ENCODE measurements around the gene TSKU. TPM values are rescaled to one million over a fixed set of nuclear protein-coding genes. Genes with fewer than 3 reads are reported as not detected.

Gene TSKU
- total RNA-seq, 1 experiment from 2014 or later, result 68.8 TPM

- no peaks in the 10 kb centered on the region for H3K27me3 ChIP-seq (ENCODE audit: control insufficient read depth, insufficient read depth, low read length)
- no peak for DNase-seq
- H3K36me3 ChIP-seq (replicated peaks; ENCODE audit: control insufficient read depth, insufficient read depth, low read length), result no peaks in the 10 kb centered on the region
- H3K4me3 ChIP-seq (ENCODE audit: insufficient read depth, low read depth, low read length), result no peak overlapping the region
Observed at GRCh38 chr11:76772100-76772782, 10.9 kb upstream of the TSKU start.

DNA sequence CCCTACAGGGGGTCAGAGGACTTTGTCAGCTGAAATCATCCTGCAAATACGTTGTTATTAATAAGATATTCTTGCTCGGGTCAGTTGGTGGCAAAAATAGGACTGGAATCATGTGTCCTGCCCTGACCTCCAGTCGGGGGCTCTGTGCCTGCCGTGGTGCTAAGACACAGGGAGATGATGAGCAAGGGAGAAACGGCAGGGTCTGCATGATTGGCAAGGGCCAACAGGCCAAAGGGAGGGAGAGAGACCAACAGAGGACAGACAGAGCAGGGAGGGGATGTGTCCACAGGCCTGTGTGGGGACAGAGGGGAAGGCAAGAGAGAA is 10.4 kb upstream of the TSKU start:
- Histone ChIP-seq H3K36me3 (replicated peaks; ENCODE audit: control insufficient read depth, insufficient read depth, low read length) (no peaks in the 10 kb centered on the region), H3K4me3 (ENCODE audit: insufficient read depth, low read depth, low read length) (no peak overlapping the region), H3K27me3 (ENCODE audit: control insufficient read depth, insufficient read depth, low read length) (no peaks in the 10 kb centered on the region)
- DNase-seq, result no peak

GRCh38 chr11:76773921-76774361 is 9.2 kb upstream of the TSKU start:
- Histone ChIP-seq H3K27me3 (ENCODE audit: control insufficient read depth, insufficient read depth, low read length) (no peaks in the 10 kb centered on the region), H3K4me3 (ENCODE audit: insufficient read depth, low read depth, low read length) (no peak overlapping the region), H3K36me3 (replicated peaks; ENCODE audit: control insufficient read depth, insufficient read depth, low read length) (no peaks in the 10 kb centered on the region)
- no peak for DNase-seq

DNA sequence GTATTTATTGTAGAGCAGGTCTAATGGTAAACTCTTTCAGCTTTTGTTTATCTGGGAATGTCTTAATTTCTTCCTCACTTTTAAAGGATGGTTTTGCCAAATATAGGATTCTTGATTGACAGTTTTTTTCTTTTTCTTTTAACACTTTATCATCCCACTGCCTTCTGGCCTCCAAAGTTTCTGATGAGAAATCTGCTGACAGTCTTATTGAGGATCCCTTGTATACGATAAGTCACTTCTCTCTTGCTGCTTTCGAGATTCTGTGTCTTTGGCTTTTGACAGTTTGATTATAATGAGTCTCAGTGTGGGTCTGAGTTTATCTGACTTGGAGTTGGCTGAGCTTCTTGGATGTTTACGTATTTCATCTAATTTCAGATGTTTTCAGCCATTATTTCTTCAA is 6.7 kb upstream of the TSKU start:
- H3K36me3 ChIP-seq (replicated peaks; ENCODE audit: control insufficient read depth, insufficient read depth, low read length), result no peaks in the 10 kb centered on the region; the same call in 1 of the 2 replicates
- H3K27me3 ChIP-seq (ENCODE audit: control insufficient read depth, insufficient read depth, low read length), result no peaks in the 10 kb centered on the region
- no peak for DNase-seq
- H3K4me3 ChIP-seq (ENCODE audit: insufficient read depth, low read depth, low read length), result no peak overlapping the region

- Histone ChIP-seq H3K27me3 (ENCODE audit: control insufficient read depth, insufficient read depth, low read length) (no peaks in the 10 kb centered on the region), H3K36me3 (replicated peaks; ENCODE audit: control insufficient read depth, insufficient read depth, low read length) (no peaks in the 10 kb centered on the region; the same call in 1 of the 2 replicates), H3K4me3 (ENCODE audit: insufficient read depth, low read depth, low read length) (no peak overlapping the region)
- no peak for DNase-seq
Observed at GRCh38 chr11:76777305-76777704, 5.9 kb upstream of the TSKU start.

DNA sequence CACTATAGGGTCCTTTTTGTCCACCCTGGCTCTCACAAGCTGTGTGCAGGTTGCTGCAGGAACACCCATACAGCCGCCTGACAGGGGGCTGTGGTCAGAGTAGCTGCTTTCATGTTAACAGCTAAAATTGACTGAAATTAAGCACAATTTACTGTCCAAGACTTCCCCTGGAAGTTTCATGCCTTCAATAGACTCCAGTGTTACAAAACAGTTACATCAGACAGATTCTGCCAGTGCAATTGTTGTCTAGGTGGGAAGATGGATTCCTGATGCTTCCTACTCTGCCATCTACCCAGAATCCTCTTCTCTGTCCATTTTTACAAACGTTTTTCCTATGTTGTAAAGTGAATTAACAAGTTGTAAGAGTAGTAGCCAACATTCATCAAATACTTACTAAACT is 5.3 kb upstream of the TSKU start:
- no peaks in the 10 kb centered on the region; the same call in 1 of the 2 replicates for H3K36me3 ChIP-seq (replicated peaks; ENCODE audit: control insufficient read depth, insufficient read depth, low read length)
- no peak for DNase-seq
- no peak overlapping the region for H3K4me3 ChIP-seq (ENCODE audit: insufficient read depth, low read depth, low read length)
- no peaks in the 10 kb centered on the region for H3K27me3 ChIP-seq (ENCODE audit: control insufficient read depth, insufficient read depth, low read length)

- Histone ChIP-seq H3K36me3 (replicated peaks; ENCODE audit: control insufficient read depth, insufficient read depth, low read length) (no peaks in the 10 kb centered on the region; the same call in 1 of the 2 replicates), H3K4me3 (ENCODE audit: insufficient read depth, low read depth, low read length) (no peak overlapping the region), H3K27me3 (ENCODE audit: control insufficient read depth, insufficient read depth, low read length) (no peaks in the 10 kb centered on the region)
- no peak for DNase-seq
Observed at GRCh38 chr11:76778874-76779273, 4.3 kb upstream of the TSKU start.

GRCh38 chr11:76781046-76781801 is 1.9 kb upstream of the TSKU start:
- H3K36me3 ChIP-seq (replicated peaks; ENCODE audit: control insufficient read depth, insufficient read depth, low read length), result no peaks in the 10 kb centered on the region; the same call in 1 of the 2 replicates
- no peaks in the 10 kb centered on the region for H3K27me3 ChIP-seq (ENCODE audit: control insufficient read depth, insufficient read depth, low read length)
- no peak overlapping the region for H3K4me3 ChIP-seq (ENCODE audit: insufficient read depth, low read depth, low read length)
- no peak for DNase-seq

DNA sequence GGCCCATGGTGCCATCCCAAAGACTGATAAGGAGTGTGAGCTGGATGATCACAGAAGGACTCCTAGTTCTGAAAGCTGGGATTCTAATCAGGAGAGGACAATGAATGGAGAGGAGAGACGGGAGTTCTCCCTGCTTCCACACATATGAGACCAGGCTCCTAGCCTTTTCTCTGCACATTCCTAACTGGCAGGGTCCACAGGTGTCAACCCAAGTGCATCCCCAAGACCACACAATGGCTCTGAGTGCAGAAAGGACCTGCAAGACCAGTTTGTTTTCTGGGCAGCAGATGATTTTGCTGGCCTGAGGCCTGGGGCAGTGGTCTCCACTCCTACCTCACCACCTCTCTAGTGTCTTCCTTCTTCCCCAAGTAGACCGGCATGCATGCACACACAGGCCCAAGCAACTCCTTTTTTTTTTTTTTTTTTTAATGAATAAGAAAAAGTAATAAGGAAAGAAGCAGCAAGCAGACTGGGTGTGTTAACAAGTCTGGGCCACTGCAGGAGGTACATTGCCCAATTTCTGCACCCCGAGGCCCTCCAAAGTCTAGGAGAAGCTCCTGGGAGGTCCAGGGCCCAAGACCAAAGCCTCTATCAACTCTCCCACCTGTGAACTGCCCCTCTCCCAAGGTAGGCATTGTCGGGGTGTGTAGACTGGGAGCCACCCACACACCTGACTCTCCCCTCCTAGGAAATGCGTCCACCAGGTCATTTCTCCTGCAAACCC is 1.2 kb upstream of the TSKU start:
- H3K36me3 ChIP-seq (replicated peaks; ENCODE audit: control insufficient read depth, insufficient read depth, low read length), result no peaks in the 10 kb centered on the region; the same call in 1 of the 2 replicates
- peak overlapping the region; percentile 62 for H3K4me3 ChIP-seq (ENCODE audit: insufficient read depth, low read depth, low read length)
- DNase-seq, result no peak
- H3K27me3 ChIP-seq (ENCODE audit: control insufficient read depth, insufficient read depth, low read length), result no peaks in the 10 kb centered on the region

- DNase-seq, result peak; percentile 97
- Histone ChIP-seq H3K27me3 (ENCODE audit: control insufficient read depth, insufficient read depth, low read length) (no peaks in the 10 kb centered on the region), H3K36me3 (replicated peaks; ENCODE audit: control insufficient read depth, insufficient read depth, low read length) (no peaks in the 10 kb centered on the region; the same call in 1 of the 2 replicates), H3K4me3 (ENCODE audit: insufficient read depth, low read depth, low read length) (peak overlapping the region; percentile 98)
Observed at GRCh38 chr11:76782531-76783293, 444 bp upstream of the TSKU start.

DNA sequence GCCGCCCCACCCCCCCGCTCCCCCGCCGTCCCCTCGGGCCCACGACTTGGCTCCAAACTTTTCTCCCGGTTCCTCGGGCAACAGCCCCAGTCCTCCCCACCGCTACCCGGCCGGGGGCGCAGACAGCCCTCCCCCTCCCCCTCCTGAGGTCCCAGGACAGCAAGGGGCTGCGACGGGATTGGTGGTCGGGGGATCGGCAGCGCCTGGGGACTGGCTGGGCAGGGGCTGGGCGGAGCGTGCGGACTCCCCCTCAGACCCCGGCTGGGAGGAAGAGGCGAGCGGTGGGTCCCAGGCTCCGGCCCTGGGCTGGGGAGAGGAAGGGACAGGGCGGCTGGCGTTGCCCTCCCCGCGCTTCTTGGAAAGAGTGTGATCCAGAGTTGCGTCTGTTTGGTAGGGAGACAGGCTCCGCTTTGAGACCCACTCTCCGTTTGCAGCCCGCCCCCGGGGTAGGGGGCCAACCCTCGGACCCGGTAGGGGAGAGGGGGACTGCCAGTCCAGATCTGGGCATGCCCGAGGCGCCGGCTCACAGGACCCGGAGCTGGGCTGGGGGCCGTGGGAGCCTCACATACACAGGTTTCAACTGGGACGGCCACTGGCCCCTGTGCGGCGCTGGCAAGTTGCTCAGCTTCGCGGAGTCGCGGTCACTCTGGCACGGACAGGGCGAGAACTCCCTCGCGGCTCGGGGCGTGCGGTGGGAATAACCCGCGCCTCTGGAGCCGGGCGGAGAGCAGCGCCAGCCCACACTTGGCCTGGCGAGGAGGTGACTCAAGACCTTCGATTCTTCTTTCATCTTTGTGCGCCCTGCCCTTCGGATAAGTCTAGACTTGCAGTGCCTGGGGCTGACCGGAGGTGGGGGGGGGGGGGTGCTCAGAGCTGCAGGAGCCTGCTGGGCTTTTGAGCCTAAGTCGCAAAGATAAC is 999 bp downstream of the TSKU start:
- DNase-seq, result peak; percentile 99
- no peaks in the 10 kb centered on the region; the same call in 1 of the 2 replicates for H3K36me3 ChIP-seq (replicated peaks; ENCODE audit: control insufficient read depth, insufficient read depth, low read length)
- H3K27me3 ChIP-seq (ENCODE audit: control insufficient read depth, insufficient read depth, low read length), result no peaks in the 10 kb centered on the region
- H3K4me3 ChIP-seq (ENCODE audit: insufficient read depth, low read depth, low read length), result peak overlapping the region; percentile 98

GRCh38 chr11:76785513-76785912 is 2.4 kb downstream of the TSKU start:
- peak; percentile 68 for DNase-seq
- no peak overlapping the region; the same call in 1 of the 2 replicates for H3K4me3 ChIP-seq (ENCODE audit: insufficient read depth, low read depth, low read length)
- H3K36me3 ChIP-seq (replicated peaks; ENCODE audit: control insufficient read depth, insufficient read depth, low read length), result no peaks in the 10 kb centered on the region; the same call in 1 of the 2 replicates
- H3K27me3 ChIP-seq (ENCODE audit: control insufficient read depth, insufficient read depth, low read length), result no peaks in the 10 kb centered on the region

GRCh38 chr11:76786016-76786415 is 2.9 kb downstream of the TSKU start:
- no peaks in the 10 kb centered on the region for H3K36me3 ChIP-seq (replicated peaks; ENCODE audit: control insufficient read depth, insufficient read depth, low read length)
- no peak overlapping the region for H3K4me3 ChIP-seq (ENCODE audit: insufficient read depth, low read depth, low read length)
- no peaks in the 10 kb centered on the region for H3K27me3 ChIP-seq (ENCODE audit: control insufficient read depth, insufficient read depth, low read length)
- DNase-seq, result peak; percentile 22

Data from H7 (cell line).